LNCaP clone FGC (cell line): ENCODE measurements around the gene DNAJC16.

ENCODE experiments used
- DNase-seq: peaks from one replicate; pipeline ENCODE4 v3.0.0-alpha.2; 2011; ENCODE audit warnings: low read depth
- H3K4me3 ChIP-seq: 2 replicates; pipeline ENCODE4 v1.5.1; 2011; ENCODE audit warnings: mild to moderate bottlenecking, low read depth, low read length, control low read depth
- TF ChIP-seq, protein P1 (sequence below): IDR thresholded peaks from 2 replicates; pipeline ENCODE4 v1.5.1; 2012; ENCODE audit warnings: mild to moderate bottlenecking; ENCODE audit not compliant: control insufficient read depth, insufficient read depth; ENCODE audit errors: extremely low read depth

Gene DNAJC16

DNA sequence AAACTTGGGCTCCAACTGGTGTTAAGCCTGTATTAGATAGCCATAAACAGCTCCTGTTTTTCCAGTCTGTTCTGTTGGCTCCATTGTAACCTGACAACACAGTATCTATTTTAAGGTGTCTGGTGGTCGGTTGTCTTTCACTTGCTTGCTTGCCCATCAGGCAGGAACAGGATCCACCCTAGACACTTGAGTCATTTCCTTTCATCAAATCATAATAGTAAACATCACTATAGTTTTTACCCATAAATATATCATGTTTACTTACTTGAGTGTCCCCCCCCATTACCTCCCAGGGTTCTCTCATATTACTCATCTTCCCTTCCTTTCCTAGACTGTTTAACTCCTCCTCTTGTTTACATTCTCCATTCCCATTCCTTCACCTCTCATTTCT lies 93.5 kb downstream of the DNAJC16 start:
- DNase-seq: no peak
- TF ChIP-seq, protein P1, sequence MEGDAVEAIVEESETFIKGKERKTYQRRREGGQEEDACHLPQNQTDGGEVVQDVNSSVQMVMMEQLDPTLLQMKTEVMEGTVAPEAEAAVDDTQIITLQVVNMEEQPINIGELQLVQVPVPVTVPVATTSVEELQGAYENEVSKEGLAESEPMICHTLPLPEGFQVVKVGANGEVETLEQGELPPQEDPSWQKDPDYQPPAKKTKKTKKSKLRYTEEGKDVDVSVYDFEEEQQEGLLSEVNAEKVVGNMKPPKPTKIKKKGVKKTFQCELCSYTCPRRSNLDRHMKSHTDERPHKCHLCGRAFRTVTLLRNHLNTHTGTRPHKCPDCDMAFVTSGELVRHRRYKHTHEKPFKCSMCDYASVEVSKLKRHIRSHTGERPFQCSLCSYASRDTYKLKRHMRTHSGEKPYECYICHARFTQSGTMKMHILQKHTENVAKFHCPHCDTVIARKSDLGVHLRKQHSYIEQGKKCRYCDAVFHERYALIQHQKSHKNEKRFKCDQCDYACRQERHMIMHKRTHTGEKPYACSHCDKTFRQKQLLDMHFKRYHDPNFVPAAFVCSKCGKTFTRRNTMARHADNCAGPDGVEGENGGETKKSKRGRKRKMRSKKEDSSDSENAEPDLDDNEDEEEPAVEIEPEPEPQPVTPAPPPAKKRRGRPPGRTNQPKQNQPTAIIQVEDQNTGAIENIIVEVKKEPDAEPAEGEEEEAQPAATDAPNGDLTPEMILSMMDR: no peak
- H3K4me3 ChIP-seq: peak overlapping the region; percentile 30; the same call in 1 of the 2 replicates

DNA sequence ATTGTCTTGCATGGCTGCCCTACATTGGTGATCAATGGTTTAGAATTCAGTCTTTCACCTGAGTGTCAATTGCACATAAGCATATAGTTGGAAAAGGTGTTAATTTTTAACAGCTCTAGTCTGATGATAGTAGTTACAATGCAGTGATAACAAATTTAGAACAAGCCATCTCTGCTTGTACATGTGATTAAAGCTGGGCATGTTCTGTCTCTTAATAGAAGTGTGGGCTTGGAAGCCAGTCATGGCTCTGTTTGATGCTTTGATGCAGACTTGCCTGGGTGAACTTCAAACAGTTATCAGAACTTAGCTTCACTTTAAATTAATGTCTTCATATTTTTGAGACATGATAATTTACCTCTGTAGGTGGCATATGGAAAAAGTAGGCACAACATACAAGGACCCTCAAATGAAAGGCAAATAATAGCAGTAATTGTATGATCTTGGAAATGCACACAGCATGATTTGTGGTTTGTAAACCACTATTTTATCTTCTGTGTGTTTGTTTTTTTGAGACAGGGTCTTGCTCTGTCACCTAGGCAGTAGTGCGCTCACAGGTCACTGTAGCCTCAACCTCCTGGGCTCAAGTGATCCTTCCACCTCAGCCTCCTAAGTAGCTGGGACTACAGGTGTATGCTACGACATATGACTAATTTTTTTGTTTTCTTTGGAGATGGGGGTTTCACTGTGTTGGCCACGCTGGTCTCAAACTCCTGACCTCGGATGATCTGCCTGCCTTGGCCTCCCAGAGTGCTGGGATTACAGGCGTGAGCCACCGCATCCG lies 94.4 kb downstream of the DNAJC16 start:
- TF ChIP-seq, protein P1: no peak
- H3K4me3 ChIP-seq: no peak overlapping the region
- no peak for DNase-seq

DNA sequence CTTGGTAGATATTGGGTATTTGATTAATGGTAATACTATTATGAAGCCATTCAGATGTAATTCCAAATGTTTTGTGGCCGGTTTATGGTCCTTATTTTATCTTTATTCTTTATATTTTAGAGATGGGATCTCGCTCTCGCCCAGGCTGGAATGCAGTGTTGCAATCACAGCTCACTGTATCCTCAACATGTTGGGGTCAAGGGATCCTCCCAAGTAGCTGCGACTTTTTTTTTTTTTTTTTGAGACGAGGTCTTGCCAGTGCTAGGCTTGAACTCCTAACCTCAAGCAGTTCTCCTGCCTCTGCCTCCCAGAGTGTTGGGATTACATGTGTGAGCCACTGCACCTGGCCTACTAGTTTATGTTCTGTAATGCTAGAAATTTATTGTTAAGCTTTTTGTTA lies 95.3 kb downstream of the DNAJC16 start:
- TF ChIP-seq, protein P1: no peak
- H3K4me3 ChIP-seq: no peak overlapping the region
- no peak for DNase-seq

DNA sequence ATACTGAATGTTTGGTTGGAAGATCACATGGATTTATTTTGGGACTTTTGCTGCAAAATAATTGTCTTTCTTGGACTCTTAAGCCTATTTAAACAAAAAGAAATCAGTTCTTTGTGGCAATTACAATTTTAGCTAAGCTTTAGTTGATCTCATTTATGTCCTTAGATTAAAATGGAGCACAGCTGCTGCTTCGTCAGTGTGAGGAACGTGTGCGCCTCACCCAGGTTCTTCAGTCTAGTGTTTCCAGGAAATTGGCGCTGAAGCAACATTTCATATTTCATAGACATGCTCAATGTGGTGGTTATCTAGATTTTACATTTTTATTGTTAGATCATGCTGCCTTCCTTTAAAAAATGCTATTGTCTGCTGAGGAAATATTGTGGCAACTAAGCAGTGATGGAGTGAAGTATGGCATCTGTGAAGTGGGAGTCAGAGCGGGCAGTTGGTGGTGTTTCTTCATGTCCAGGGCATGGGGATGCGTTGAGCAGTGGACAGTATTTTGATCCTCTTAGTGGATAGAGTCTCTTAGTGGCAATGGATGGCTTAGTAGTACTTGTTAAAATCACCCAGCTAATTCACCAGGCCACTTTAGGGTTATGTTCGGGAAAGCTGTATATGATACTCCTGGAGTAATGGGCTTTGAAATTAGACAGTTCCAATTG lies 96.2 kb downstream of the DNAJC16 start:
- no peak for DNase-seq
- TF ChIP-seq, protein P1: no peak
- H3K4me3 ChIP-seq: no peak overlapping the region

DNA sequence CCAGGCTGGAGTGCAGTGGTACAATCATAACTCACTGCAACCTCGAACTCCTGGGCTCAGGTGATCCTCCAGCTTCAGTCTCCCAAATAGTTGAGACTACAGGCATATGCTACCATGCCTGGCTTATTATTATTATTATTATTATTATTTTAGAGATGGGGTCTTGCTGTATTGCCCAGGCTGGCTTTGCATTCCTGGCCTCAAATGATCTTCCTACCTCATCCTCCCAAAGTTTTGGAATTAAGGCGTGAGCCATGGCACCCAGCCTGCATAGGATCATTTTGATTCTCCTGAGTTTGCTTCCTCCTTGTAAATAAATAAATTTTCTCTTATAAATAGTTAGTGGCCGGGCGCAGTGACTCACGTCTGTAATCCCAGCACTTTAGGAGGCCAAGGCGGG lies 96.8 kb downstream of the DNAJC16 start:
- TF ChIP-seq, protein P1: no peak
- DNase-seq: no peak

DNA sequence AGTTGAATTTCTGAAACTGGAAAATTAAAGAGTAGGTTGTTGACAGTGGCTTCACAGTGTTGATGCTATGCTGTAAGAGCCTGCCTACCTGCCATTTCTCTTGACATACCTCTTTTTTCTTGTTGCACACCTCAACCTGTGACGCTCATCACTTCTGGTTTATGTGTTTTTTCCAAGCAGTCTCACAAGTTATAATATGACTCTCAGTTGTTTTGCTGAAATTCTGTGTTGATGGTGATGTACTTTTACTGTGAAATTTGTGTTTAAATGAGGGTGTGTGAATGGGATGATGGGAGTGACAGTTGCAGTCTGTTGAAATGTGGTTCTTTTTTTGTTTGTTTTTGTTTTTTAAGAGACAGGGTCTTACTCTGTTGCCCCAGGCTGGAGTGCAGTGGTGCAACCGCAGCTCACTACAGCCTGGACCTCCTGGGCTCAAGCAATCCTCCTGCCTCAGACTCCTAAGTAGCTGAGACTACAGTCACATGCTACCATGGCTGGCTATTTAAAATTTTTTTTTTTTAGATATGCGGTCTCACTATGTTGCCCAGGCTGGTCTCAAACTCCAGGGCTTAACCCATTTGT lies 97.6 kb downstream of the DNAJC16 start:
- DNase-seq: no peak
- TF ChIP-seq, protein P1: no peak
- no peak overlapping the region for H3K4me3 ChIP-seq

More for the DNA sequence above, 96.8 kb downstream of the DNAJC16 start:
- no peak overlapping the region for H3K4me3 ChIP-seq
